H1 (cell line): Measurements from ENCODE around the gene NEK3. TPM values are rescaled to one million over a fixed set of nuclear protein-coding genes. Genes with fewer than 3 reads are reported as not detected.

Experiments used
- CTCF ChIA-PET: fragments of 300-600 bp; sonication (Branson Sonifier 250); formaldehyde crosslinking; loops from one replicate; lab custom pipeline; 2021; ENCODE audit not compliant: partially characterized antibody; lab: Charles Lee
- POLR2A ChIA-PET: fragments of 300-600 bp; sonication (Branson Sonifier 250); formaldehyde crosslinking; loops from one replicate; lab custom pipeline; 2021; ENCODE audit warnings: inconsistent platforms; ENCODE audit not compliant: partially characterized antibody; lab: Charles Lee
- DNase-seq, 2 experiments: peaks; one replicate each; pipeline versions ENCODE4 v3.0.0 to v3.0.0-alpha.2; 2010 to 2022; ENCODE audit warnings: low spot score in 2 of 2, low read depth in 1 of 2, mixed read lengths in 1 of 2
- FAIRE-seq: peaks from 2 replicates; lab custom pipeline; 2011; peaks lifted over from hg19 to GRCh38; lab: Jason Lieb, UNC
- H2AFZ ChIP-seq: 2 replicates; pipeline ENCODE4 v1.8.1; 2012; ENCODE audit warnings: low read length, inconsistent platforms
- H2AK5ac ChIP-seq: 2 replicates; pipeline ENCODE4 v1.6.1; 2013; ENCODE audit warnings: low read depth, low read length
- H2BK120ac ChIP-seq: replicated peaks from 2 replicates; pipeline ENCODE3; 2013; ENCODE audit warnings: low read depth, low read length, inconsistent platforms
- H2BK12ac ChIP-seq: 2 replicates; pipeline ENCODE4 v1.6.1; 2013; ENCODE audit warnings: low read depth, low read length
- H2BK15ac ChIP-seq: 2 replicates; pipeline ENCODE4 v1.6.1; 2013; ENCODE audit warnings: low read length
- H2BK20ac ChIP-seq: 2 replicates; pipeline ENCODE4 v1.6.1; 2013; ENCODE audit warnings: low read length
- H2BK5ac ChIP-seq: 2 replicates; pipeline ENCODE4 v1.6.1; 2013; ENCODE audit warnings: low read depth, low read length
- H3K14ac ChIP-seq: 2 replicates; pipeline ENCODE4 v1.6.1; 2013; ENCODE audit warnings: inconsistent platforms; ENCODE audit not compliant: insufficient read length
- H3K18ac ChIP-seq: 2 replicates; pipeline ENCODE4 v1.6.1; 2013; ENCODE audit warnings: low read length; ENCODE audit errors: extremely low read depth
- H3K23ac ChIP-seq: 2 replicates; pipeline ENCODE4 v1.6.1; 2013; ENCODE audit warnings: inconsistent platforms; ENCODE audit not compliant: insufficient read length
- H3K23me2 ChIP-seq: 2 replicates; pipeline ENCODE4 v1.6.1; 2013; ENCODE audit warnings: low read depth, low read length
- H3K27ac ChIP-seq: 2 replicates; pipeline ENCODE4 v1.6.1; 2011; ENCODE audit warnings: low read depth, low read length, inconsistent platforms
- H3K27me3 ChIP-seq, 4 experiments: replicated peaks in 1 of 4; 1 replicate in 1 of 4; 2 replicates in 3 of 4; pipeline versions ENCODE4 v1.6.1 to v1.8.1; 2011 to 2013; ENCODE audit warnings: low read length in 3 of 4, mild to moderate bottlenecking in 3 of 4, inconsistent platforms in 2 of 4, mixed read lengths in 2 of 4, moderate library complexity in 1 of 4; ENCODE audit not compliant: control insufficient read depth in 3 of 4, insufficient read depth in 3 of 4; ENCODE audit errors: extremely low read depth in 1 of 4
- H3K36me3 ChIP-seq, 4 experiments: 2 replicates each; pipeline versions ENCODE4 v1.6.1 to v1.8.1; 2011 to 2013; ENCODE audit warnings: mild to moderate bottlenecking in 4 of 4, low read length in 3 of 4, moderate library complexity in 2 of 4, control low read depth in 1 of 4, inconsistent platforms in 1 of 4; ENCODE audit not compliant: insufficient read depth in 4 of 4, control insufficient read depth in 2 of 4
- H3K4ac ChIP-seq: replicated peaks from 2 replicates; pipeline ENCODE3; 2013; ENCODE audit warnings: low read length, low read depth, mixed read lengths, inconsistent platforms; ENCODE audit not compliant: insufficient read length
- H3K4me1 ChIP-seq, 4 experiments: replicated peaks in 1 of 4; 1 replicate in 1 of 4; 2 replicates in 3 of 4; pipeline versions ENCODE4 v1.6.1 to v1.8.1; 2011 to 2013; ENCODE audit warnings: low read length in 3 of 4, inconsistent platforms in 2 of 4, mixed read lengths in 1 of 4; ENCODE audit not compliant: insufficient read depth in 4 of 4, control insufficient read depth in 3 of 4
- H3K4me2 ChIP-seq, 2 experiments: 2 replicates each; pipeline versions ENCODE4 v1.6.1 to v1.8.1; 2011 to 2013; ENCODE audit warnings: low read depth in 2 of 2, low read length in 2 of 2, control low read depth in 1 of 2, inconsistent platforms in 1 of 2, mild to moderate bottlenecking in 1 of 2; ENCODE audit not compliant: insufficient read depth in 1 of 2
- H3K4me3 ChIP-seq, 4 experiments: fragments of 200-600, 300-600 bp in 1 of 4; sonication (generic), shearing (Covaris generic), sonication (Bioruptor Twin) in 1 of 4; 2 replicates each; pipeline versions ENCODE4 v1.5.1 to v1.8.1; 2011 to 2016; ENCODE audit warnings: low read length in 4 of 4, low read depth in 3 of 4, control low read depth in 2 of 4, inconsistent platforms in 2 of 4, mild to moderate bottlenecking in 2 of 4, mixed read lengths in 1 of 4, moderate library complexity in 1 of 4; ENCODE audit not compliant: insufficient read depth in 2 of 4; ENCODE audit errors: extremely low read depth in 1 of 4
- H3K56ac ChIP-seq: replicated peaks from 2 replicates; pipeline ENCODE3; 2013; ENCODE audit warnings: low read depth, mild to moderate bottlenecking, mixed read lengths, low read length, inconsistent platforms; ENCODE audit not compliant: insufficient read length
- H3K79me1 ChIP-seq: 2 replicates; pipeline ENCODE4 v1.6.1; 2013; ENCODE audit warnings: low read depth, low read length, control low read depth
- H3K79me2 ChIP-seq, 2 experiments: 2 replicates each; pipeline versions ENCODE4 v1.6.1 to v1.8.1; 2012 to 2013; ENCODE audit warnings: low read length in 2 of 2, mild to moderate bottlenecking in 2 of 2, inconsistent platforms in 1 of 2; ENCODE audit not compliant: insufficient read depth in 2 of 2, control insufficient read depth in 1 of 2
- H3K9ac ChIP-seq, 4 experiments: replicated peaks in 1 of 4; 1 replicate in 1 of 4; 2 replicates in 3 of 4; pipeline versions ENCODE4 v1.6.1 to v1.8.1; 2011 to 2013; ENCODE audit warnings: low read depth in 3 of 4, low read length in 3 of 4, control low read depth in 2 of 4, mild to moderate bottlenecking in 2 of 4, moderate library complexity in 2 of 4, inconsistent platforms in 1 of 4; ENCODE audit errors: extremely low read depth in 1 of 4
- H3K9me3 ChIP-seq, 2 experiments: 2 replicates each; pipeline versions ENCODE4 v1.6.1 to v1.8.1; 2012 to 2013; ENCODE audit warnings: mild to moderate bottlenecking in 2 of 2, moderate library complexity in 2 of 2, control low read depth in 1 of 2, inconsistent platforms in 1 of 2, low read depth in 1 of 2, low read length in 1 of 2, mixed read lengths in 1 of 2; ENCODE audit not compliant: insufficient read depth in 2 of 2
- H4K20me1 ChIP-seq, 2 experiments: replicated peaks in 1 of 2; 2 replicates each; pipeline versions ENCODE3 to v1.8.1; 2011 to 2013; ENCODE audit warnings: inconsistent platforms in 2 of 2, low read length in 2 of 2, mild to moderate bottlenecking in 1 of 2; ENCODE audit not compliant: insufficient read depth in 2 of 2, control insufficient read depth in 1 of 2
- H4K5ac ChIP-seq: 2 replicates; pipeline ENCODE4 v1.6.1; 2013; ENCODE audit warnings: low read length, low read depth, mixed read lengths, inconsistent platforms; ENCODE audit not compliant: insufficient read length
- H4K8ac ChIP-seq: 2 replicates; pipeline ENCODE4 v1.8.0; 2013; ENCODE audit warnings: mild to moderate bottlenecking, moderate library complexity, low read length, inconsistent platforms; ENCODE audit not compliant: insufficient read depth; ENCODE audit errors: extremely low read depth
- H4K91ac ChIP-seq: replicated peaks from 2 replicates; pipeline ENCODE3; 2013; ENCODE audit warnings: low read length, mixed read lengths, inconsistent platforms; ENCODE audit not compliant: insufficient read length
- CHD2 ChIP-seq: IDR thresholded peaks from 2 replicates; pipeline ENCODE4 v1.6.1; 2012; ENCODE audit warnings: low read length, improper control_type of control experiment
- CTCF ChIP-seq, 3 experiments: IDR thresholded peaks; 1 replicate in 2 of 3; 2 replicates in 1 of 3; pipeline versions ENCODE4 v1.5.1 to v1.6.1; 2011; ENCODE audit warnings: low read length in 3 of 3, mild to moderate bottlenecking in 3 of 3, inconsistent platforms in 2 of 3, low read depth in 1 of 3, moderate library complexity in 1 of 3; ENCODE audit not compliant: insufficient read depth in 1 of 3; ENCODE audit errors: control extremely low read depth in 1 of 3
- EZH2 ChIP-seq: fragments of 200-600 bp; sonication (generic); IDR thresholded peaks from 2 replicates; pipeline ENCODE4 v1.7.1; 2012; ENCODE audit warnings: low read depth, mild to moderate bottlenecking, moderate library complexity, low read length, inconsistent platforms; ENCODE audit not compliant: severe bottlenecking
- HDAC6 ChIP-seq: IDR thresholded peaks from one replicate; pipeline ENCODE4 v1.7.1; 2012; ENCODE audit warnings: low read depth, mild to moderate bottlenecking, inconsistent platforms, low read length, moderate library complexity
- JUN ChIP-seq: IDR thresholded peaks from 2 replicates; pipeline ENCODE4 v1.6.1; 2011; ENCODE audit warnings: low read depth, mild to moderate bottlenecking, improper control_type of control experiment, low read length
- SIX5 ChIP-seq: IDR thresholded peaks from 2 replicates; pipeline ENCODE4 v1.6.1; 2011; ENCODE audit warnings: mild to moderate bottlenecking, low read depth, low read length
- SP2 ChIP-seq: IDR thresholded peaks from 2 replicates; pipeline ENCODE4 v1.6.1; 2012; ENCODE audit warnings: mild to moderate bottlenecking, low read length, inconsistent platforms
- SRF ChIP-seq: IDR thresholded peaks from 2 replicates; pipeline ENCODE4 v1.6.1; 2011; ENCODE audit warnings: mild to moderate bottlenecking, low read depth, low read length, moderate library complexity
- TAF1 ChIP-seq: IDR thresholded peaks from 2 replicates; pipeline ENCODE4 v1.6.1; 2011; ENCODE audit warnings: mild to moderate bottlenecking, low read depth, low read length
- USF2 ChIP-seq: IDR thresholded peaks from 2 replicates; pipeline ENCODE4 v1.6.1; 2011; ENCODE audit warnings: low read length, improper control_type of control experiment
- YY1 ChIP-seq: IDR thresholded peaks from 2 replicates; pipeline ENCODE4 v1.6.1; 2011; ENCODE audit warnings: low read depth, mild to moderate bottlenecking, low read length
- WGBS, 2 experiments: shearing (Covaris generic) in 1 of 2; methylation state at CpG; one replicate each; pipeline versions ENCODE4 v1.1.6 to v1.1.7; 2013 to 2015; ENCODE audit warnings: low lambda C conversion rate in 2 of 2, mixed read lengths in 2 of 2, inconsistent platforms in 1 of 2, low coverage in 1 of 2, missing lambda C conversion rate in 1 of 2; ENCODE audit not compliant: insufficient replicate concordance in 2 of 2, insufficient coverage in 1 of 2, insufficient read length in 1 of 2; ENCODE audit errors: extremely low coverage in 1 of 2, missing lambda C conversion rate in 1 of 2; 5-methylcytosine and 5-hydroxymethylcytosine counted together
- polyA plus RNA-seq, 7 experiments: library from polyadenylated mRNA; depleted of rRNA in 3 of 7; stranded (reverse) in 5 of 7; unstranded in 2 of 7; fragments of >200 nt in 5 of 7; fragments of 200-250 nt in 2 of 7; gene quantifications; 1 replicate in 5 of 7; 2 replicates in 1 of 7; 4 replicates in 1 of 7; pipeline versions ENCODE4 v1.2.1 to v1.2.3, GENCODE V29; 2011 to 2013; ENCODE audit warnings: missing spikeins in 2 of 7, mixed read lengths in 2 of 7
- total RNA-seq: library from RNA; stranded (reverse); fragmentation: NEBNext Ultra II Directional; extraction: Animal tissue kit (Norgen Biotek cat#: 25700); gene quantifications from 2 replicates; pipeline ENCODE4 v1.2.1, GENCODE V29; 2021

The NEK3 gene
- total and polyA plus RNA-seq, 2 of the 8 experiments (the other 6 are each of a cell fraction or from before 2014, with no cell fraction given), result 11.4 to 26.0 TPM

GRCh38 chr13:52103386-52103785, 56.0 kb downstream of the NEK3 start:
- H4K91ac ChIP-seq, result no peak overlapping the region
- WGBS, 2 experiments, result 93% methylated on average over 5 of the region's 5 CpGs; no CpG with 5 or more reads in 1 of the 2 experiments
- FAIRE-seq (no peak), DNase-seq (no peak)
- H3K23ac ChIP-seq, result no peak overlapping the region
- no peaks in the 10 kb centered on the region for H3K79me1 ChIP-seq
- H3K9me3 ChIP-seq, result no peaks in the 10 kb centered on the region
- TF ChIP-seq HDAC6, result no peak
- no peak for TF ChIP-seq TAF1
- TF ChIP-seq SP2, result no peak
- no peak for TF ChIP-seq JUN
- no peak for TF ChIP-seq YY1
- no peak for TF ChIP-seq USF2
- TF ChIP-seq CTCF (IDR thresholded peaks at IDR 0.05; ENCODE audit: control extremely low read depth in 1 of 3, insufficient read depth in 1 of 3, low read depth in 1 of 3, low read length in 3 of 3), result no peak
- no peak for TF ChIP-seq EZH2
- no peak for TF ChIP-seq SIX5
- TF ChIP-seq CHD2, result no peak
- no peak for TF ChIP-seq SRF
- no peak overlapping the region for H3K27ac ChIP-seq
- no peak overlapping the region for H4K5ac ChIP-seq
- H3K14ac ChIP-seq, result no peak overlapping the region
- ChIA-PET POLR2A (interaction anchor here (0.6 kb wide), 1 partner anchor 234 kb away, joined by 3 read pairs; no protein-coding TSS in a partner anchor), CTCF (interaction anchor here (0.6 to 1.4 kb wide), 6 partner anchors 14 to 180 kb away, joined by 3 to 4 read pairs (median 3); no protein-coding TSS in a partner anchor)
- no peak overlapping the region for H2BK20ac ChIP-seq
- H4K8ac ChIP-seq, result no peak overlapping the region
- H3K4me1 ChIP-seq, result no peaks in the 10 kb centered on the region
- H3K56ac ChIP-seq, result no peak overlapping the region
- no peaks in the 10 kb centered on the region for H3K36me3 ChIP-seq
- no peaks in the 10 kb centered on the region for H3K27me3 ChIP-seq
- no peak overlapping the region for H3K4me2 ChIP-seq
- no peak overlapping the region for H3K4me3 ChIP-seq
- no peak overlapping the region for H2BK5ac ChIP-seq
- H2AK5ac ChIP-seq, result no peak overlapping the region
- no peaks in the 10 kb centered on the region for H3K23me2 ChIP-seq
- no peak overlapping the region for H2AFZ ChIP-seq
- no peaks in the 10 kb centered on the region for H4K20me1 ChIP-seq
- no peak overlapping the region for H2BK120ac ChIP-seq
- H3K9ac ChIP-seq, result no peak overlapping the region
- H3K4ac ChIP-seq, result no peak overlapping the region
- H3K18ac ChIP-seq, result no peak overlapping the region
- no peak overlapping the region for H2BK12ac ChIP-seq
- no peak overlapping the region for H2BK15ac ChIP-seq
- H3K79me2 ChIP-seq, result no peaks in the 10 kb centered on the region
